ENCODE measurements around the gene ARHGEF10L.

Gene ARHGEF10L

GRCh38 chr1:17711941-17712340 is 172.4 kb downstream of the ARHGEF10L start:
- DNase-seq (ENCODE audit: low read depth in 3 of 3), result no peak

DNA sequence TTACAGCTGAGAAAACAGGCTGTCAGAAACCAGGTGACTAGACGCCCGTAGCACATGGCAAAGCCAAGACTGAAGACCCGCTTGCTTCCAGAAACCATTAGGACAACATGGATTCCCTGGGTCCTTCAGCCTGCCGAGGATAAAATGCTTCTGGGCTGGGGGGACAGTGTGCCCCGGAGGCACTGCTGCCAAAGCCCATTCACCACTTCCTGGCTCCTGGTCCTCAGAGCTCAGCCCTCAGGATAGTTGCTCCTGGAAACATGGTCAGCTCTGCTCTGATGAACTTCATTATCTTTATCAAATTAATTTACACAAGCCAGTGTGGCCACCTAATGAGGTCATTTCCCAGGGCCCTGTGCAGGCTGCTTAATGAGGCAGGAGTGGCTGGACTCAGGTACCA is 174.5 kb downstream of the ARHGEF10L start:
- no peak for DNase-seq (ENCODE audit: low read depth in 3 of 3)

- no peak for DNase-seq (ENCODE audit: low read depth in 3 of 3)
Measured at GRCh38 chr1:17717594-17718535, 178.4 kb downstream of the ARHGEF10L start.

DNA sequence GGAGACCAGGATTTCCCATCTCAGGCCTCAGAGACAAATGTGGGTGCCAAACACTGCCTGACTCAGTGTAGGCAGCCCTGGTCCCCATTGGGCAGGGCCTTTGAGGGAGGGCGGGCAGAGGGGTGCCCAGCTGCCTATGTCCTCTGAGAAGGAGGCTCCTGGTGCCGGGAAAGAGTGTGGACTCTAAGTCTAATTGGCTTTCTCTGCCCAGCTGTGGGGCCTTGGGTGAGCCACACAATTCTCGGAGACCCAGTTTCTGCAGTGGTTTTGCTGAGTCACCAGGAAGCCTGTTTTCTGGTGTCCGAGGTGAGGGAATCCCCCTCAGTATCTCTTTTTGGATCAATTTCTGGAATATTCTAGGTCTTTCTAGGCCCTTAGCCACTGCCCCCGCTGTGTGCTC is 180.4 kb downstream of the ARHGEF10L start:
- no peak for DNase-seq (ENCODE audit: low read depth in 3 of 3)

- DNase-seq (ENCODE audit: low read depth in 3 of 3), result no peak
Measured at GRCh38 chr1:17721444-17721843, 181.9 kb downstream of the ARHGEF10L start.

GRCh38 chr1:17723684-17724083 is 184.2 kb downstream of the ARHGEF10L start:
- no peak for DNase-seq (ENCODE audit: low read depth in 3 of 3)

GRCh38 chr1:17724150-17724549 is 184.7 kb downstream of the ARHGEF10L start:
- no peak for DNase-seq (ENCODE audit: low read depth in 3 of 3)

DNA sequence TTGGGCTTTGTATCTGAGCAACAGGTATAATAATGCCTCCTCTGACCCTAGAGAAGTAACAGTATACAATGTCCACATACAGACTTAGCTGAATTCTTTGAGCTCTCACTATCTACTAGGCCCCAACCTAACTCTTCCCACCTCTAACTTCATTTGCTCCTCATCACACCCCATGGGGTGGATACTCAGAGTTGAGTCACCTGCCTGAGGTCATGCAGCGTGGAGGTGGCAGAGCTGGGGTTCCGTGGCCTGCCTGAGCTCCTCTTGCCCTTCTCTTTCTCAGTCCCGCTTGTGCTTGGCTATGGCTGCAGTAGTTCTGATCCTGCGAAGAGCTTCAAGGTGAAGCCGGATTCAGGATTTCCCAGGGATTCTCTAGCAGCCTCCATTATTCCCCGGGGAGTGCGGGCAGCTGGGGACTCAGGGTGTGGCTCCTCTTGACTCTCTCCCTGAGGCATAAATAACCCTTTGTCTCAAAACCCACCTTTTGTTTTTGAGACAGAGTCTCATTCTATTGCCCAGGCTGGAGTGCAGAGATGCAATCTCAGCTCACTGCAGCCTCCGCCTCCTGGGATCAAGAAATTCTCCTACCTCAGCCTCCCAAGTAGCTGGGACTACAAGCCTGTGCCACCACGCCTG is 185.7 kb downstream of the ARHGEF10L start:
- no peak for DNase-seq (ENCODE audit: low read depth in 3 of 3)

- DNase-seq (ENCODE audit: low read depth in 3 of 3), result no peak
Measured at GRCh38 chr1:17725811-17726582, 186.5 kb downstream of the ARHGEF10L start.

DNA sequence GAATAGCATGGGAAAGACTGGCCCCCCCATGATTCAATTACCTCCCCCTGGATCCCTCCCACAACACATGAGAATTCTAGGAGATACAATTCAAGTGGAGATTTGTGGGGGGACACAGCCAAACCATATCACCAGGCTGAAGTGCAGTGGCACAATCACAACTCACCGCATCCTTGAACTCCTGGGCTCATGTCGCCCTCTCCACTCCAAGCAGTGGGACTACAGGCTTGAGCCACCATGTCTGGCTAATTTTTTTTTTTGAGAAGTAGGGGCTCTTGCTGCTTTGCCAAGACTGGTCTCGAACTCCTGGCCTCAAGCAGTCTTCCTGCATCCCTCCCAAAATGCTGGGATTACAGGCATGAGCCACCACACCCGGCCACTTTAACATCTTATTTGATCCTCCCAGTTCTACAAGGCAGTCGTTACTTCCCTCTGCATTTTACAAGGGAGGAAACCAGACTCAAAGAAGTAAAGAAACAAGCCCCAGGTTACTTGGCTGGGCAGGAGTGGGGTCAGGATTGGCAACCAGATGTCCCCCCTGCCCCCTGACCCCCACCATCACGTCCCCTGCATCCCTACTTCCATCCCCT is 188.7 kb downstream of the ARHGEF10L start:
- no peak for DNase-seq (ENCODE audit: low read depth in 3 of 3)

GRCh38 chr1:17729248-17729647 is 189.8 kb downstream of the ARHGEF10L start:
- DNase-seq (ENCODE audit: low read depth in 3 of 3), result no peak

DNA sequence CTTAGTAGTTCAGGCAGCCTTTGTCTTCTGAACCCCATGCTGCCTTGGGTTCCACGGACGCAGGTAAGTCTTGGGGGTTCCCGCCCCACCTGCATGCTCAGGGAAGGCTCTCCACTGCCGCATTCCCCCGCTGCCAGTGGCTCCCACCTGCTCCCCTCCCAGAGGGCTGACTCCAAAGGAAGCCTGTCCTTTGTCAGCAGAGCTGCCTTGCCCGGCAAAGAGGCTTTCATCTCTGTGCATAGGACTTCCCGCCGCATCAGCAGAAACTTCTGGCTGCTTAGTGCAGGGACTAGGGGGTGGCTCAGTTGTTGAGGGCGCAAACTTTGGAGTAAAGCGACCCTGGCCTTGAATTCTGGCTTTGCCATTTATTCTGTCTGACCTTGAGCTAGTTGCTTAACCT is 190.4 kb downstream of the ARHGEF10L start:
- DNase-seq (ENCODE audit: low read depth in 3 of 3), result no peak

DNA sequence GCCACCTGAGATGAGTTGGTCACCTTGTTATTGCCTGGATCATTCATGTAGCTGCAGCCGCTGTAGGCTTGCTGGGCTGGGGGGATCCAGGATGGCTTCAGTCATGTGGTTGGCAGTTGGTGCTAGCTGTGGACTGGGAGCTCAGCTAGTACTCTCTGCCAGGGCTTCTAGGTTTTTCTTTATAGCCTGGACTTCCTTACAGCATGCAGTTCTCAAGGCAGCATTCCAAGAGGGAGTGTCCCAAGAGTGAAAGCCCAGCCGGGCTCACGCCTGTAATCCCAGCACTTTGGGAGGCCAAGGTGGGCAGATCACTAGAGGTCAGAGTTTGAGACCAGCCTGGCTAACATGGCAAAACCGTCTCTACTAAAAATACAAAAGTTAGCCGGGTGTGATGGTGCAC is 192.0 kb downstream of the ARHGEF10L start:
- DNase-seq (ENCODE audit: low read depth in 3 of 3), result no peak

GRCh38 chr1:17732475-17732874 is 193.0 kb downstream of the ARHGEF10L start:
- DNase-seq (ENCODE audit: low read depth in 3 of 3), result no peak

DNA sequence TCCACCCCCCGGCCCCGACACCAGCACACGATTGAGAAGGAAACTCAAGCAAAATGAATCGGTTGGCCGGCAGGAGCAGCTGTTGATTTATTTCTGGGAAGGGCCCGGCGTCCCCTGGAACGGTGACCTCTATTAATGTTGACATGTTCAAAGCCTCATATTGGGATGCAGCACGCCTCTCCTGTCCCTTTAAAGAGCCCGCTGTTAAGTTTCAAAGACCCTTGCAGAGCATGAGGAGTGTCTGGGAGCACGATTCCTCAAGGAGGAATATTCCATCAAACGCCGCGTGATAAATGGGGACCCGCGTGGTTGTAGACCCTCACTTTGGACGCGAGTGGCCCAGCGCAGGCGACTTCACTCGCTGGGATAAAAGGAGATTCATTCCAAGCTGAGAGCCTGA is 194.2 kb downstream of the ARHGEF10L start:
- DNase-seq (ENCODE audit: low read depth in 3 of 3), result no peak

- no peak for DNase-seq (ENCODE audit: low read depth in 3 of 3)
Measured at GRCh38 chr1:17734609-17735008, 195.1 kb downstream of the ARHGEF10L start.

- no peak for DNase-seq (ENCODE audit: low read depth in 3 of 3)
Measured at GRCh38 chr1:17735348-17735747, 195.8 kb downstream of the ARHGEF10L start.

DNA sequence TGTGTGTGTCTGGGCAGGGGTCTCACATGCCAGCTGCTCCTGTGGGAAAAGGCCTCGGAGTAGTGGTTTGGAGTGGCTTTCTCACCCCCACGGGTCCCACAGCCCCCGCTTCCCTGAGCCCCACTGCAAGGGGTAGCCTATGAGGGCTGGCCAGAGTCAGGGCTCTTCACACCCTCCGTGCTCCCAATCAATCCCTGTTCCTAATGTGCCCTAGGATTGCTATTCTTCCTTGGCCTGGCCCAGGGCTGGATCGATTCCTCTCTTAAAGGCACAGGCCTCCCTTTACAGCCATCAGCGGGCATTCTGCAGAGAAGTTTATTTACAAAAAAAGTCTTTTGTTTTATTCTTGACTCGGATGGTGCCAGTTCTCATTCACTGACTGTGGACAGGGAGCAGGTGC is 196.3 kb downstream of the ARHGEF10L start:
- no peak for DNase-seq (ENCODE audit: low read depth in 3 of 3)

DNA sequence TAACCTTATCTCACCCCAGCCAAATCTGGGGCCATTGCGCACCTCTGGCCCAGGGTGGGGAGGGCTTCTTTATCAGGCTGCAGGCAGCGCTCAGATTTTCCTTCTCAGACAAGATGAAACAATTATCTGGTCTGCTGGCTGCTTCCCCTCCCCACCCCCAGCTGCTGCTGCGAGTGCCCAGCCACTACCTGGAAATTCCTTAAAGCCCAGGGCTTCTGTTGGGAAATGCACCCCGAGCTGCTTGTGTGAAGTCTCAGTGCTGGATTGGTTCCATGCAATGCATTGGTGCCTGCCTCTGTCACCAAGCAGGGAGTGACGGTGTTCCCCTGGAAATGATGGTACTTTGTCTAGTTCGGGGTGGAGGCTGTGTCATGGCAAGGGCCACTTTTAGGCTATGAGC is 197.1 kb downstream of the ARHGEF10L start:
- DNase-seq (ENCODE audit: low read depth in 3 of 3), result no peak

DNA sequence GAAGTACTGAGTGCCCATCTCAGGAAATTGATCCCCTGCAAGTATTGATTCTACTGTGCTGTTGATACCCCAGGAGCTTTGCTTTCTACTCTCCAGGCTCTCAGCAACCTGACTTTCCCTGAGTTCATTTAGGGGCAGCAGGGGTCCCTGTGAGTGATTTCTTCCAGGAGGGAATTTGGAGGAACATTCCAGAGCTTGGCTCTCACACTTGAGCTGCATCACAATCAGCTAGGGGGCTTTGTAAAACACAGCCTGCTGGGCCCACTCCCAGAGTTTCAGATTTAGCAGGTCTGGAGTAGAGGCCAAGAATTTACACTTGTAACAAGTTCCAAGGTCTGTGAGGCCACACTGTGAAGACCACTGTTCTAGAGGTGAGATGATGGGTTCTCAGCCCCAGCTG is 199.6 kb downstream of the ARHGEF10L start:
- no peak for DNase-seq (ENCODE audit: low read depth in 3 of 3)

DNA sequence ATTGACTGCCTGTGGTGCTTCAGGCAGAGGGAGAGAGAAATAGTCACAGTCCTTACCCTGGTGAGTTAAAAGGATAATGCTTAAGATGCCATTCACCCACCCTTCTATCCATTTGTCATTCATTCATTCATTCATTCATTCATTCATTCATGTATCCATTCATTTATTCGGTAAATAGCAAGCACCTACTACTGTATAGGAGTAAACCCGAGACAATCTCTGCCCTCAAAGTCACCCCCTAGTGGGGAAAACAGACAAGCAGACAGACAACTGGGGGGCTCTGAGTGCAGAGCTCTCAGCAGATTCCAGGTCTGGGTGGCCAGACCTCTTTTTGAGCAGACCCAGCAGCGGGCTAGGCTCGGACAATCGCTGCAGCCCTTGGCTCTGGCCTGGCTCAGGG is 201.6 kb downstream of the ARHGEF10L start:
- no peak for DNase-seq (ENCODE audit: low read depth in 3 of 3)

DNA sequence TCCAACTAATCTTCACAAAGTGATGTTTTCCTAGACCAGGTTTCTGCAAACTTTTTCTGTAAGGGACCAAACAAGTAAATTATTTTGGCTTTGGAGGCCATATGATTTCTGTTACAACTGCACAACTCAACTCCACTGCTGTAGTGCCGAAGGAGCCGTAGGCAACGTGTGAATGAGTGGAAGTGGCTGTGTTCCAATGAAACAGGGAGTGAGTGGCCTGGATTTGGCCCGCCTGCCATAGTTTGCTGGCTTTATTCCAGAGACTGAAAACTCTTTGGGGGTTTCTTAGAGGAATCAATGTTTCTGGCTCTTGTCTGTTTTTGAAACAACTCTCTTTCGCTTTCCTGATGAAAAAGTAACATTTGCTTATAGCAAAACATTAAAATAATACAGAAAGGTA is 203.1 kb downstream of the ARHGEF10L start:
- DNase-seq (ENCODE audit: low read depth in 3 of 3), result no peak
